OCI-LY3 (cell line): ENCODE results near the gene HNRNPL.

Experiments
- EZH2phosphoT487 ChIP-seq: fragments of 200-600 bp; shearing (Covaris generic); IDR thresholded peaks from 2 replicates; pipeline ENCODE4 v1.6.1; 2018; ENCODE audit warnings: antibody characterized with exemption, mixed run types, low read depth
- TF ChIP-seq, protein P1 (sequence below): fragments of 200-600, 300-600 bp; sonication (generic); IDR thresholded peaks from 2 replicates; pipeline ENCODE4 v1.5.1; 2014; ENCODE audit warnings: antibody characterized with exemption, low read length, low read depth

DNA sequence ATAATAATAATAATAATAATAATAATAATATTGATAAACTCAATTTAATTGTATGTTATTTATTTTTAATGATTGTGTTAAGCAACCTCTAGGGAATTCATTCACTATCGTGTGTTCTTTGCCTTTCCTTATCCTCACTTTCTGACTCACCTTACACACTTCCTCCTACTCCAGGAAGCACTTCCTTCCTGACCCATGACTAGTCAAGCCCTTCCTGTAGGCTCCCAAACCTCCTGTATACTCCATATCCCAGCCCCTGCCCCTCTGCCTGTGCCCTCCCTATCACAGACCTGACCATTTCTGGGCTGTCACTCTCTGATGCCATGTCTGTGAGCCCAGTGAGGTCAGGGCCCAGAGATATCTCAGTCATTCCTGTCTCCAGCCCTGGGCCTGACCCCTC is 44.6 kb downstream of the HNRNPL start:
- no peak for TF ChIP-seq EZH2phosphoT487
- TF ChIP-seq, protein P1, sequence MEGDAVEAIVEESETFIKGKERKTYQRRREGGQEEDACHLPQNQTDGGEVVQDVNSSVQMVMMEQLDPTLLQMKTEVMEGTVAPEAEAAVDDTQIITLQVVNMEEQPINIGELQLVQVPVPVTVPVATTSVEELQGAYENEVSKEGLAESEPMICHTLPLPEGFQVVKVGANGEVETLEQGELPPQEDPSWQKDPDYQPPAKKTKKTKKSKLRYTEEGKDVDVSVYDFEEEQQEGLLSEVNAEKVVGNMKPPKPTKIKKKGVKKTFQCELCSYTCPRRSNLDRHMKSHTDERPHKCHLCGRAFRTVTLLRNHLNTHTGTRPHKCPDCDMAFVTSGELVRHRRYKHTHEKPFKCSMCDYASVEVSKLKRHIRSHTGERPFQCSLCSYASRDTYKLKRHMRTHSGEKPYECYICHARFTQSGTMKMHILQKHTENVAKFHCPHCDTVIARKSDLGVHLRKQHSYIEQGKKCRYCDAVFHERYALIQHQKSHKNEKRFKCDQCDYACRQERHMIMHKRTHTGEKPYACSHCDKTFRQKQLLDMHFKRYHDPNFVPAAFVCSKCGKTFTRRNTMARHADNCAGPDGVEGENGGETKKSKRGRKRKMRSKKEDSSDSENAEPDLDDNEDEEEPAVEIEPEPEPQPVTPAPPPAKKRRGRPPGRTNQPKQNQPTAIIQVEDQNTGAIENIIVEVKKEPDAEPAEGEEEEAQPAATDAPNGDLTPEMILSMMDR, result no peak
